ENCODE measurements around the gene OOSP4A. TPM values are rescaled to one million over a fixed set of nuclear protein-coding genes. Genes with fewer than 3 reads are reported as not detected.

OOSP4A gene
- total and polyA plus RNA-seq, 2 donors (not counting 1 experiment from before 2014, with no cell fraction given) = not detected

GRCh38 chr11:59923813-59924212 is 40.0 kb upstream of the OOSP4A start:
- Histone ChIP-seq H3K79me2 (ENCODE audit: control insufficient read depth, insufficient read depth, low read length) (no peaks in the 10 kb centered on the region), H3K27ac (ENCODE audit: insufficient read depth, low read length) (no peak overlapping the region), H3K4me3 (replicated peaks in 1 of 4; ENCODE audit: control extremely low read depth in 1 of 4, insufficient read depth in 1 of 4, low read depth in 3 of 4, low read length in 4 of 4) (no peak overlapping the region), H2AFZ (ENCODE audit: low read length) (no peak overlapping the region), H3K4me1 (ENCODE audit: control insufficient read depth, extremely low read depth, insufficient read depth, low read length) (no peaks in the 10 kb centered on the region), H3K4me2 (ENCODE audit: extremely low read depth, insufficient read depth, low read length) (no peak overlapping the region), H3K9ac (ENCODE audit: insufficient read depth, low read length) (no peak overlapping the region), H4K20me1 (ENCODE audit: control insufficient read depth, extremely low read depth, insufficient read depth, low read length) (no peaks in the 10 kb centered on the region), H3K36me3 (ENCODE audit: control insufficient read depth, insufficient read depth, low read length) (no peaks in the 10 kb centered on the region), H3K9me3 (ENCODE audit: control insufficient read depth, insufficient read depth, low read depth, low read length) (no peaks in the 10 kb centered on the region), H3K27me3 (ENCODE audit: control insufficient read depth, insufficient read depth, low read length) (no peaks in the 10 kb centered on the region)
- TF ChIP-seq, protein P1, sequence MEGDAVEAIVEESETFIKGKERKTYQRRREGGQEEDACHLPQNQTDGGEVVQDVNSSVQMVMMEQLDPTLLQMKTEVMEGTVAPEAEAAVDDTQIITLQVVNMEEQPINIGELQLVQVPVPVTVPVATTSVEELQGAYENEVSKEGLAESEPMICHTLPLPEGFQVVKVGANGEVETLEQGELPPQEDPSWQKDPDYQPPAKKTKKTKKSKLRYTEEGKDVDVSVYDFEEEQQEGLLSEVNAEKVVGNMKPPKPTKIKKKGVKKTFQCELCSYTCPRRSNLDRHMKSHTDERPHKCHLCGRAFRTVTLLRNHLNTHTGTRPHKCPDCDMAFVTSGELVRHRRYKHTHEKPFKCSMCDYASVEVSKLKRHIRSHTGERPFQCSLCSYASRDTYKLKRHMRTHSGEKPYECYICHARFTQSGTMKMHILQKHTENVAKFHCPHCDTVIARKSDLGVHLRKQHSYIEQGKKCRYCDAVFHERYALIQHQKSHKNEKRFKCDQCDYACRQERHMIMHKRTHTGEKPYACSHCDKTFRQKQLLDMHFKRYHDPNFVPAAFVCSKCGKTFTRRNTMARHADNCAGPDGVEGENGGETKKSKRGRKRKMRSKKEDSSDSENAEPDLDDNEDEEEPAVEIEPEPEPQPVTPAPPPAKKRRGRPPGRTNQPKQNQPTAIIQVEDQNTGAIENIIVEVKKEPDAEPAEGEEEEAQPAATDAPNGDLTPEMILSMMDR (conservative IDR thresholded peaks at IDR 0.05 in 1 of 2, IDR thresholded peaks at IDR 0.05 in 1 of 2; ENCODE audit: low read depth in 1 of 2, low read length in 2 of 2) = no peak
- TF ChIP-seq EZH2 (IDR thresholded peaks at IDR 0.05; ENCODE audit: low read length, missing control alignments) = no peak
- DNase-seq (ENCODE audit: low read depth in 2 of 2) = no peak

- Histone ChIP-seq H3K9me3 (ENCODE audit: control insufficient read depth, insufficient read depth, low read depth, low read length) (no peaks in the 10 kb centered on the region), H3K4me1 (ENCODE audit: control insufficient read depth, extremely low read depth, insufficient read depth, low read length) (no peaks in the 10 kb centered on the region)
Observed at GRCh38 chr11:59931688-59932087, 32.1 kb upstream of the OOSP4A start.

GRCh38 chr11:59938132-59938531 is 25.7 kb upstream of the OOSP4A start, which contains the start of gene OOSP1:
TSS of gene OOSP1 (plus strand) at chr11:59938432. CDS start at chr11:59938455, 23 bp downstream.
- H3K9ac ChIP-seq (ENCODE audit: insufficient read depth, low read length) = no peak within 1 kb of the TSS
- H3K79me2 ChIP-seq (ENCODE audit: control insufficient read depth, insufficient read depth, low read length) = no peaks in the 10 kb centered on the region
- H3K4me2 ChIP-seq (ENCODE audit: extremely low read depth, insufficient read depth, low read length) = no peak within 1 kb of the TSS
- H2AFZ ChIP-seq (ENCODE audit: low read length) = no peak within 1 kb of the TSS
- no peaks in the 10 kb centered on the region for H3K9me3 ChIP-seq (ENCODE audit: control insufficient read depth, insufficient read depth, low read depth, low read length)
- no peak for TF ChIP-seq EZH2 (IDR thresholded peaks at IDR 0.05; ENCODE audit: low read length, missing control alignments)
- TF ChIP-seq, protein P1 (conservative IDR thresholded peaks at IDR 0.05 in 1 of 2, IDR thresholded peaks at IDR 0.05 in 1 of 2; ENCODE audit: low read depth in 1 of 2, low read length in 2 of 2) = no peak
- no peak within 1 kb of the TSS for H3K27ac ChIP-seq (ENCODE audit: insufficient read depth, low read length)
- H3K4me3 ChIP-seq (replicated peaks in 1 of 4; ENCODE audit: control extremely low read depth in 1 of 4, insufficient read depth in 1 of 4, low read depth in 3 of 4, low read length in 4 of 4) = no peak within 1 kb of the TSS
- no peaks in the 10 kb centered on the region for H3K36me3 ChIP-seq (ENCODE audit: control insufficient read depth, insufficient read depth, low read length)
- DNase-seq (ENCODE audit: low read depth in 2 of 2) = no peak
- H3K27me3 ChIP-seq (ENCODE audit: control insufficient read depth, insufficient read depth, low read length) = no peaks in the 10 kb centered on the region
- H4K20me1 ChIP-seq (ENCODE audit: control insufficient read depth, extremely low read depth, insufficient read depth, low read length) = no peaks in the 10 kb centered on the region
- H3K4me1 ChIP-seq (ENCODE audit: control insufficient read depth, extremely low read depth, insufficient read depth, low read length) = no peaks in the 10 kb centered on the region

More at GRCh38 chr11:59931688-59932087, 32.1 kb upstream of the OOSP4A start:
- TF ChIP-seq EZH2 (IDR thresholded peaks at IDR 0.05; ENCODE audit: low read length, missing control alignments) = no peak
- TF ChIP-seq, protein P1 (conservative IDR thresholded peaks at IDR 0.05 in 1 of 2, IDR thresholded peaks at IDR 0.05 in 1 of 2; ENCODE audit: low read depth in 1 of 2, low read length in 2 of 2) = no peak
- no peak for DNase-seq (ENCODE audit: low read depth in 2 of 2)
- Histone ChIP-seq H3K27ac (ENCODE audit: insufficient read depth, low read length) (no peak overlapping the region), H2AFZ (ENCODE audit: low read length) (no peak overlapping the region), H3K36me3 (ENCODE audit: control insufficient read depth, insufficient read depth, low read length) (no peaks in the 10 kb centered on the region), H4K20me1 (ENCODE audit: control insufficient read depth, extremely low read depth, insufficient read depth, low read length) (no peaks in the 10 kb centered on the region), H3K79me2 (ENCODE audit: control insufficient read depth, insufficient read depth, low read length) (no peaks in the 10 kb centered on the region), H3K27me3 (ENCODE audit: control insufficient read depth, insufficient read depth, low read length) (no peaks in the 10 kb centered on the region), H3K4me2 (ENCODE audit: extremely low read depth, insufficient read depth, low read length) (no peak overlapping the region), H3K9ac (ENCODE audit: insufficient read depth, low read length) (no peak overlapping the region), H3K4me3 (replicated peaks in 1 of 4; ENCODE audit: control extremely low read depth in 1 of 4, insufficient read depth in 1 of 4, low read depth in 3 of 4, low read length in 4 of 4) (no peak overlapping the region)

Data from fibroblast of lung (primary cell).